Measurements from ENCODE around the gene UAP1.
"Not testable (repeated sequence)": the region's sequence is repeated elsewhere in the genome, so short reads cannot be mapped to it uniquely, and the experiment has no call there.

The UAP1 gene

GRCh38 chr1:162562470-162562828 lies 927 bp downstream of the UAP1 start:
- DNase-seq, result no peak
- intact Hi-C loops (cut with DNase I), result loop anchor here (5.0 kb wide), 1 partner anchor 65 kb away; the partner anchor contains the start of gene UHMK1

GRCh38 chr1:162564762-162565218 lies 3.3 kb downstream of the UAP1 start:
- intact Hi-C loops (cut with DNase I), result loop anchor here (5.0 kb wide), 1 partner anchor 67 kb away; the partner anchor contains the start of gene UHMK1
- DNase-seq, result no peak

- intact Hi-C loops (cut with DNase I), result no loop called here
These were observed 3.9 kb downstream of the UAP1 start for GRCh38 chr1:162565460-162565859.

GRCh38 chr1:162566870-162567269 lies 5.3 kb downstream of the UAP1 start:
- no peak for DNase-seq
- intact Hi-C loops (cut with DNase I), result no loop called here

More at GRCh38 chr1:162565460-162565859, 3.9 kb downstream of the UAP1 start:
- no peak for DNase-seq

- intact Hi-C loops (cut with DNase I), result no loop called here
- DNase-seq, result no peak
These were observed 7.3 kb downstream of the UAP1 start for GRCh38 chr1:162568802-162569201.

GRCh38 chr1:162570718-162571117 lies 9.2 kb downstream of the UAP1 start:
- no peak for DNase-seq
- intact Hi-C loops (cut with DNase I), result no loop called here

GRCh38 chr1:162571121-162571520 lies 9.6 kb downstream of the UAP1 start:
- DNase-seq; intact Hi-C loops (cut with DNase I): not testable (repeated sequence)

- intact Hi-C loops (cut with DNase I), result no loop called here
- DNase-seq, result no peak
These were observed 10.2 kb downstream of the UAP1 start for GRCh38 chr1:162571696-162572095.

GRCh38 chr1:162573136-162573535 lies 11.6 kb downstream of the UAP1 start:
- intact Hi-C loops (cut with DNase I), result no loop called here
- no peak for DNase-seq

GRCh38 chr1:162578071-162578700 lies 16.7 kb downstream of the UAP1 start:
- intact Hi-C loops (cut with DNase I), result no loop called here
- DNase-seq, result no peak

- DNase-seq, result no peak
- intact Hi-C loops (cut with DNase I), result no loop called here
These were observed 17.4 kb downstream of the UAP1 start for GRCh38 chr1:162578936-162579335.

- no peak for DNase-seq
These were observed 18.8 kb downstream of the UAP1 start for GRCh38 chr1:162580308-162580707.

GRCh38 chr1:162582901-162583300 lies 21.4 kb downstream of the UAP1 start:
- intact Hi-C loops (cut with DNase I); DNase-seq: not testable (repeated sequence)

More at GRCh38 chr1:162580308-162580707, 18.8 kb downstream of the UAP1 start:
- intact Hi-C loops (cut with DNase I), result no loop called here

- DNase-seq; intact Hi-C loops (cut with DNase I): not testable (repeated sequence)
These were observed 23.6 kb downstream of the UAP1 start for GRCh38 chr1:162585101-162585500.

GRCh38 chr1:162587347-162587746 lies 25.8 kb downstream of the UAP1 start:
- DNase-seq, result no peak
- intact Hi-C loops (cut with DNase I), result no loop called here

- DNase-seq, result no peak
- intact Hi-C loops (cut with DNase I), result no loop called here
These were observed 26.3 kb downstream of the UAP1 start for GRCh38 chr1:162587761-162588260.

- intact Hi-C loops (cut with DNase I), result no loop called here
- no peak for DNase-seq
These were observed 28.6 kb downstream of the UAP1 start for GRCh38 chr1:162590101-162590500.

GRCh38 chr1:162590686-162591085 lies 29.2 kb downstream of the UAP1 start:
- no peak for DNase-seq
- intact Hi-C loops (cut with DNase I), result no loop called here

GRCh38 chr1:162596514-162597170 lies 35.1 kb downstream of the UAP1 start:
- DNase-seq, result no peak
- intact Hi-C loops (cut with DNase I), result no loop called here

- intact Hi-C loops (cut with DNase I), result no loop called here
- no peak for DNase-seq
These were observed 37.9 kb downstream of the UAP1 start for GRCh38 chr1:162599451-162599850.

GRCh38 chr1:162603117-162603516 lies 41.6 kb downstream of the UAP1 start:
- DNase-seq; intact Hi-C loops (cut with DNase I): not testable (repeated sequence)

All from posterior cingulate gyrus (tissue), 11 donors.